Measurements from ENCODE around the gene SIGLEC7.
A peak's percentile ranks its signal among the peaks of the same experiment; 100 is the strongest.

SIGLEC7 gene

DNA sequence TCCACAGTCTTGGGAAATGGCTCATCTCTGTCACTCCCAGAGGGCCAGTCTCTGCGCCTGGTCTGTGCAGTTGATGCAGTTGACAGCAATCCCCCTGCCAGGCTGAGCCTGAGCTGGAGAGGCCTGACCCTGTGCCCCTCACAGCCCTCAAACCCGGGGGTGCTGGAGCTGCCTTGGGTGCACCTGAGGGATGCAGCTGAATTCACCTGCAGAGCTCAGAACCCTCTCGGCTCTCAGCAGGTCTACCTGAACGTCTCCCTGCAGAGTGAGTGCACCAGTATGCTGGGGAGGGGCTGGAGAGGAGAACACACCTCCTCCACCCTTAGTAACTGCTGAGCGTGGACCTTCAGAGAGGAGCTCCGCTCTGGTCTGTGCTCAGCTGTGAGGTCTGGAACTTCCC, 15.1 kb upstream of the SIGLEC7 start:
- Histone ChIP-seq H3K4me2 (peak overlapping the region; percentile 86 to 100 (median 96)), H4K20me1 (no peaks in the 10 kb centered on the region)

DNA sequence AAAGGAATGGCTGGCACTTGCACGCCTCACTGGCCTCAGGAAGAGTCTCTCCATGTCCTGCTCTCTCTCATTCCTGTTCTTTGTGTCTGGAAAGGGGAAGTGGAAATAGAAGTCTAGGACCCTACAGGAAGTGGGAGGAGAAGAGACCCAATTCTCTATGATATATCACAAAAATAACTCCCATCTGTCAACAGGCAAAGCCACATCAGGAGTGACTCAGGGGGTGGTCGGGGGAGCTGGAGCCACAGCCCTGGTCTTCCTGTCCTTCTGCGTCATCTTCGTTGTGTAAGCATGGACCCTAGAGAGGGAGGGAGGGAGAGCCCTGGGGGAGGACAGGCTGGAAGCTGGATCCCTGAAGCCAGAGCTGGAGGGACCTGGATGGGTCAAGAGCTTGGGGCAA, 14.3 kb upstream of the SIGLEC7 start:
- TF ChIP-seq Cebpa-rat (IDR thresholded peaks at IDR 0.05), result peak in 5 of 11 experiments; percentile 46 to 62 (median 54); a peak in 6 of 22 replicates
- Histone ChIP-seq H3K4me1 (peaks cover 95 to 100% (median 97%) of the 10 kb centered on the region in 10 experiments), H3K9ac (peak overlapping the region; percentile 76 to 91 (median 83)), H3K27me3 (no peaks in the 10 kb centered on the region), H3K4me3 (peak overlapping the region; percentile 25 to 77 (median 62); a peak in 19 of 20 replicates), H3K4me2 (peak overlapping the region; percentile 86 to 100 (median 96)), H3K9me3 (replicated peaks in 1 of 11) (peaks cover 0 to 7% (median 0%) of the 10 kb centered on the region in 11 experiments; a peak in 1 of 22 replicates), H4K20me1 (no peaks in the 10 kb centered on the region), H3K27ac (peak overlapping the region; percentile 87 to 98 (median 93)), H3K36me3 (peaks cover 0 to 55% (median 15%) of the 10 kb centered on the region in 11 experiments; a peak in 15 of 22 replicates)

More for the DNA sequence above, 15.1 kb upstream of the SIGLEC7 start:
- peak overlapping the region in 9 of 10 experiments; percentile 37 to 77 (median 63); a peak in 16 of 20 replicates for H3K4me3 ChIP-seq
- H3K4me1 ChIP-seq, result peaks cover 95 to 100% (median 99%) of the 10 kb centered on the region in 10 experiments
- H3K36me3 ChIP-seq, result peaks cover 0 to 55% (median 15%) of the 10 kb centered on the region in 11 experiments; a peak in 15 of 22 replicates
- H3K27me3 ChIP-seq, result no peaks in the 10 kb centered on the region
- no peak for TF ChIP-seq Cebpa-rat (IDR thresholded peaks at IDR 0.05)
- H3K9me3 ChIP-seq (replicated peaks in 1 of 11), result peaks cover 0 to 7% (median 0%) of the 10 kb centered on the region in 11 experiments; a peak in 1 of 22 replicates
- peak overlapping the region; percentile 76 to 91 (median 83) for H3K9ac ChIP-seq
- H3K27ac ChIP-seq, result peak overlapping the region; percentile 87 to 98 (median 93)

DNA sequence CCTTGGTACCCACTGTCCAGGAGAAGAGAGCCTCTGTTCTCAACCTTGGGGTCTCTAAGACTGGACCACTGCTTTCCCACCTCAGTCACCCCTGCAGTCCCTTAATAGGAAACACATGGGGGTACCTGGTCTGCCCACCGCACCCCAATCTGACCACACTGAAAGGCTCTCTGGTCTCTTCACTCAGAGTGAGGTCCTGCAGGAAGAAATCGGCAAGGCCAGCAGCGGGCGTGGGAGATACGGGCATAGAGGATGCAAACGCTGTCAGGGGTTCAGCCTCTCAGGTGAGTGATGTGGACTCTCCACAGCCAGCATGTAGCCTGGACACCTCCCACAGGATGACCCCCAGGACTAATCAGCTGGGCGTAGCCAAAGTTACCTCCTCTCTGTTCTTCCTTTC, 13.9 kb upstream of the SIGLEC7 start:
- Histone ChIP-seq H3K4me2 (peak overlapping the region; percentile 86 to 100 (median 96)), H3K4me1 (peaks cover 90 to 99% (median 94%) of the 10 kb centered on the region in 10 experiments), H3K27ac (peak overlapping the region; percentile 87 to 98 (median 93)), H3K9me3 (replicated peaks in 1 of 11) (peaks cover 0 to 7% (median 0%) of the 10 kb centered on the region in 11 experiments; a peak in 3 of 22 replicates), H4K20me1 (no peaks in the 10 kb centered on the region), H3K36me3 (peaks cover 0 to 55% (median 15%) of the 10 kb centered on the region in 11 experiments; a peak in 15 of 22 replicates), H3K4me3 (peak overlapping the region; percentile 25 to 77 (median 62); a peak in 19 of 20 replicates), H3K27me3 (no peaks in the 10 kb centered on the region), H3K9ac (peak overlapping the region; percentile 76 to 91 (median 83))
- no peak for TF ChIP-seq Cebpa-rat (IDR thresholded peaks at IDR 0.05)

DNA sequence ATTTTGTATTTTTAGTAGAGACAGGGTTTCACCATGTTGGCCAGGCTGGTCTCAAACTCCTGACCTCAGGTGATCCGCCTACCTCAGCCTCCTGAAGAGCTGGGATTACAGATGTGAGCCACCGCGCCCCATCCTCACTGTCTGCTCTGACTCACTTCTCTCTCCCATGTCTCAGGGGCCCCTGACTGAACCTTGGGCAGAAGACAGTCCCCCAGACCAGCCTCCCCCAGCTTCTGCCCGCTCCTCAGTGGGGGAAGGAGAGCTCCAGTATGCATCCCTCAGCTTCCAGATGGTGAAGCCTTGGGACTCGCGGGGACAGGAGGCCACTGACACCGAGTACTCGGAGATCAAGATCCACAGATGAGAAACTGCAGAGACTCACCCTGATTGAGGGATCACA, 12.4 kb upstream of the SIGLEC7 start:
- H3K9ac ChIP-seq, result peak overlapping the region; percentile 69 to 91 (median 82); a peak in 21 of 22 replicates
- peak overlapping the region; percentile 87 to 98 (median 93) for H3K27ac ChIP-seq
- no peaks in the 10 kb centered on the region for H4K20me1 ChIP-seq
- peaks cover 0 to 64% (median 16%) of the 10 kb centered on the region in 11 experiments; a peak in 15 of 22 replicates for H3K36me3 ChIP-seq
- H3K4me3 ChIP-seq, result peak overlapping the region in 6 of 10 experiments; percentile 60 to 77 (median 68); a peak in 11 of 20 replicates
- H3K27me3 ChIP-seq, result no peaks in the 10 kb centered on the region
- H3K4me1 ChIP-seq, result peaks cover 75 to 99% (median 79%) of the 10 kb centered on the region in 10 experiments
- peaks cover 0 to 17% (median 9%) of the 10 kb centered on the region in 11 experiments; a peak in 18 of 22 replicates for H3K9me3 ChIP-seq (replicated peaks in 1 of 11)
- no peak for TF ChIP-seq Cebpa-rat (IDR thresholded peaks at IDR 0.05)
- peak overlapping the region; percentile 86 to 100 (median 96) for H3K4me2 ChIP-seq

DNA sequence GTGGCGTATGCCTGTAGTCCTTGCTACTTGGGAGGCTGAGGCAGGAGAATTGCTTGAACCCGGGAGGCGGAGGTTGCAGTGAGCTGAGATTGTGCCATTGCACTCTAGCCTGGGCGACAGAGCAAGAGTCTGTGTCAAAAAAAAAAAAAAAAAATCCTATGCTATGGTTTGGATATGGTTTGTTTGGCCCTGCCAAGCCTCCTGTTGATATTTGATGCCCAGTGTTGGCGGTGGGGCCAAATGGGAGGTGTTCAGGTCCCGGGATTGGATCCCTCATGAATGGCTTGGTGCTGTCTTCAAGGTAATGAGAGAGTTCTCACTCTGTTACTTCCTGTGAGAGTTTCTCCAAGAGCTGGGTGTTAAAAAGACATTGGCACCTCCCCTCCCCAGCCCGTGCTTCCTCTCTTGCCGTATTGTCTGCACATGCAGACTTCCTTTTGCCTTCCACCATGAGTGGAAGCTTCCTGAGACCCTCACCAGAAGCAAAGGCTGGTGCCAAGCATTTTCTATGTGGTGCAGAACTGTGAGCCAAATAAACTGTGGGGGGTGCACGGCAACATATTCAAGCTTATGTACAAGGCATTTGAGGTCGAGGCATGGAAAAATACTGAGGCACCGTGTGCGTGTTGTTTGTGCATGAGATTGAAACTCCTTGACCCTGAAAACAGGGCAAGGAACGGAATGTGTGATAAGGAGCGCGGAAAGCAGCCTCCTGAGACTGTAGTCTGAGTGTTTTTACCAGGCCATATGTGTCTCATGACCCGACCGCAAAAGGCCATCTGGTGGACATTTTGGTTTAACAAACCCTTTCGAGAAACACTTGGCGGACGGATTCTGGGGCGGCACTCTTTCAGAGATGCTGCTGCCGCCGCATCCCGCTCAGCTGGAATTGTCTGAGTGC, 10.1 kb upstream of the SIGLEC7 start:
- no peaks in the 10 kb centered on the region for H4K20me1 ChIP-seq
- H3K4me3 ChIP-seq, result peak overlapping the region in 5 of 10 experiments; percentile 10 to 27 (median 16); a peak in 5 of 20 replicates
- peaks cover 65 to 100% (median 73%) of the 10 kb centered on the region in 10 experiments for H3K4me1 ChIP-seq
- peaks cover 0 to 33% (median 27%) of the 10 kb centered on the region in 11 experiments; a peak in 18 of 22 replicates for H3K9me3 ChIP-seq (replicated peaks in 1 of 11)
- H3K9ac ChIP-seq, result peak overlapping the region; percentile 0 to 64 (median 47); a peak in 18 of 22 replicates
- TF ChIP-seq Cebpa-rat (IDR thresholded peaks at IDR 0.05), result no peak
- peak overlapping the region; percentile 28 to 98 (median 93) for H3K27ac ChIP-seq
- no peaks in the 10 kb centered on the region for H3K27me3 ChIP-seq
- peak overlapping the region; percentile 64 to 100 (median 95) for H3K4me2 ChIP-seq
- peaks cover 0 to 56% (median 28%) of the 10 kb centered on the region in 11 experiments; a peak in 15 of 22 replicates for H3K36me3 ChIP-seq

DNA sequence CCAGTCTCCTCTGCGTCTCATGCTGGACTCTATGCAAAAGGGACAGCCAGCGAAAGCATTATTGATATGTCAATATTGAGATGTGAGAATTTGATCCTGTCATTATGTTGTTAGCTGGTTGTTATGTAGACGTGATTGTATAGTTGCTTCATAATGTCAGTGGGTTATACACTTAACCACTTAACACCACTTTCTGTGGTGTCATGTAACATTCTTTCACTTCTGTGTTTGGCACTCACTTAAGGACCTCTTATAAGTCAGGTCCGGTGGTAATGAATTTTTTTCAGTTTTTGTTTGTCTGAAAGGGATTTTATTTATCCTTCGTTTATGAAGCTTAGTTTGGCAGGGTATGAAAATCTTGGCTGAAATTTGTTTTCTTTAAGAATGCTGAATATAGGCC, 7.1 kb upstream of the SIGLEC7 start:
- Histone ChIP-seq H3K4me2 (peak overlapping the region in 4 of 11 experiments; percentile 94 to 99 (median 96); a peak in 8 of 22 replicates), H3K9ac (peak overlapping the region in 3 of 11 experiments; percentile 85 to 92 (median 85); a peak in 3 of 22 replicates)

DNA sequence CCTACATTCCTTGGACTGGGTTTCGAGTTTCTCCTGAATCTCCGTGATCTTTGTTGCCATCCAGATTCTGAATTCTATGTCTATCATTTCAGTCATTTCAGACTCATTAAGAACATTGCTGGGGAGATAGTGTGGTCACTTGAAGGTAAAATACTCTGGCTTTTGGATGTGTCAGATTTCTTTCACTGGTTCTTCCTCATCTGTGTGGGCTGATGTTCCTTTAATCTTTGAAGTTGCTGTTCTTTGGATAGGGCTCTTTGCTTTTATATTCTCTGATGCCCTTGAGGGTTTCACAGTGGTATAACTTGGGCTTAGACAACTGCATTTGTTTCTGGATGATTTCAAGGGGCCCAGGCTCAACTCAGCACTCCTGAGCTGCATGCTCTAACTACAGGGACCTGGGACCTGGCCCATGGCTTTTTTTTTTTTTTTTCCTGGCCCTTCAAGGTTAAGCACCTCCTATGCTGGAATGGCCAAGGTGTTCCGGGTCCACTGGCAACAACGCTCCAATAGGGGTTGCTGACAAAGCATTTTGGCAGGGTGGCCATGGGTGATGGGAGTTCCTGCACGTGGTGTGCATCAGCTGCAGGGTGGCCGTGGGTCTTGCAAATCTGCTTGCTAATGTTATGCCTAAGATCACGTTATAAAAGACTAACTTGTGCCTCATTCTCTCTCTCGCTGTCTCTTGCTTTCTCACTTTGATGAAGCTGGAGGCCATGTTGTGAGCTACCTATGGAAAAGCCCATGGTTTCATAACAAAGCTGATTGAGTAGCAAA, 5.9 kb upstream of the SIGLEC7 start:
- H3K4me3 ChIP-seq, result peak overlapping the region in 4 of 10 experiments; percentile 2 to 39 (median 22); a peak in 3 of 20 replicates
- TF ChIP-seq Cebpa-rat (IDR thresholded peaks at IDR 0.05), result no peak
- H3K27me3 ChIP-seq, result no peaks in the 10 kb centered on the region
- H3K9me3 ChIP-seq (replicated peaks in 1 of 11), result peaks cover 0 to 33% (median 27%) of the 10 kb centered on the region in 11 experiments; a peak in 18 of 22 replicates
- H3K4me2 ChIP-seq, result peak overlapping the region; percentile 64 to 99 (median 94)
- H3K27ac ChIP-seq, result peak overlapping the region; percentile 51 to 99 (median 88); a peak in 19 of 22 replicates
- H3K36me3 ChIP-seq, result peaks cover 0 to 34% (median 10%) of the 10 kb centered on the region in 11 experiments; a peak in 11 of 22 replicates
- peak overlapping the region in 8 of 11 experiments; percentile 54 to 92 (median 78); a peak in 16 of 22 replicates for H3K9ac ChIP-seq
- H3K4me1 ChIP-seq, result peaks cover 65 to 100% (median 73%) of the 10 kb centered on the region in 10 experiments
- no peaks in the 10 kb centered on the region for H4K20me1 ChIP-seq

More for the DNA sequence above, 7.1 kb upstream of the SIGLEC7 start:
- Histone ChIP-seq H3K27me3 (no peaks in the 10 kb centered on the region), H3K9me3 (replicated peaks in 1 of 11) (peaks cover 0 to 33% (median 27%) of the 10 kb centered on the region in 11 experiments; a peak in 18 of 22 replicates), H4K20me1 (no peaks in the 10 kb centered on the region), H3K4me3 (0 out of 20 replicates have a peak overlapping the region, but pooled peaks of 1 of the 10 experiments have one; percentile 39), H3K36me3 (peaks cover 0 to 45% (median 21%) of the 10 kb centered on the region in 11 experiments; a peak in 15 of 22 replicates), H3K4me1 (peaks cover 65 to 100% (median 73%) of the 10 kb centered on the region in 10 experiments), H3K27ac (peak overlapping the region in 6 of 11 experiments; percentile 83 to 99 (median 97); a peak in 10 of 22 replicates)
- TF ChIP-seq Cebpa-rat (IDR thresholded peaks at IDR 0.05), result no peak
